Kidney capillary endothelial cell (primary cell): ENCODE data around the gene ZMYND12.
A peak's percentile ranks its signal among the peaks of the same experiment; 100 is the strongest.

Experiments used
- DNase-seq: peaks from one replicate; pipeline ENCODE4 v3.0.0-alpha.2; 2018; ENCODE audit warnings: low spot score

The ZMYND12 gene

GRCh38 chr1:42392255-42392654 lies 63.6 kb downstream of the ZMYND12 start:
- no peak for DNase-seq

- no peak for DNase-seq
Observed at GRCh38 chr1:42386051-42386450, 69.8 kb downstream of the ZMYND12 start.

GRCh38 chr1:42385283-42385682 lies 70.5 kb downstream of the ZMYND12 start:
- no peak for DNase-seq

GRCh38 chr1:42381280-42381673 lies 74.5 kb downstream of the ZMYND12 start:
- no peak for DNase-seq

GRCh38 chr1:42380586-42381279 lies 75.1 kb downstream of the ZMYND12 start, which contains the start of gene RIMKLA:
Gene RIMKLA, plus strand, starts transcription at chr1:42380792. Its CDS starts 143 bp downstream, at chr1:42380935.
- DNase-seq: peak; percentile 30
